OCI-LY7 (cell line): ENCODE data around the gene MCF2L2.

Source experiments
- EZH2phosphoT487 ChIP-seq: fragments of 200-600 bp; sonication (generic); IDR thresholded peaks from 2 replicates; pipeline ENCODE4 v1.6.1; 2018; ENCODE audit warnings: low read depth, borderline replicate concordance, mild to moderate bottlenecking, mixed run types, antibody characterized with exemption, low read length, moderate library complexity, mixed read lengths
- TF ChIP-seq, protein P1 (sequence below): fragments of 200-600 bp; sonication (generic); conservative IDR thresholded peaks from 2 replicates; pipeline ENCODE4 v1.5.1; 2014; ENCODE audit warnings: mild to moderate bottlenecking, antibody characterized with exemption, low read length, moderate library complexity, mixed read lengths

GRCh38 chr3:183213415-183214276, 214.8 kb downstream of the MCF2L2 start:
- TF ChIP-seq, protein P1, sequence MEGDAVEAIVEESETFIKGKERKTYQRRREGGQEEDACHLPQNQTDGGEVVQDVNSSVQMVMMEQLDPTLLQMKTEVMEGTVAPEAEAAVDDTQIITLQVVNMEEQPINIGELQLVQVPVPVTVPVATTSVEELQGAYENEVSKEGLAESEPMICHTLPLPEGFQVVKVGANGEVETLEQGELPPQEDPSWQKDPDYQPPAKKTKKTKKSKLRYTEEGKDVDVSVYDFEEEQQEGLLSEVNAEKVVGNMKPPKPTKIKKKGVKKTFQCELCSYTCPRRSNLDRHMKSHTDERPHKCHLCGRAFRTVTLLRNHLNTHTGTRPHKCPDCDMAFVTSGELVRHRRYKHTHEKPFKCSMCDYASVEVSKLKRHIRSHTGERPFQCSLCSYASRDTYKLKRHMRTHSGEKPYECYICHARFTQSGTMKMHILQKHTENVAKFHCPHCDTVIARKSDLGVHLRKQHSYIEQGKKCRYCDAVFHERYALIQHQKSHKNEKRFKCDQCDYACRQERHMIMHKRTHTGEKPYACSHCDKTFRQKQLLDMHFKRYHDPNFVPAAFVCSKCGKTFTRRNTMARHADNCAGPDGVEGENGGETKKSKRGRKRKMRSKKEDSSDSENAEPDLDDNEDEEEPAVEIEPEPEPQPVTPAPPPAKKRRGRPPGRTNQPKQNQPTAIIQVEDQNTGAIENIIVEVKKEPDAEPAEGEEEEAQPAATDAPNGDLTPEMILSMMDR = no peak
- TF ChIP-seq EZH2phosphoT487 = no peak
